Midbrain (tissue), 1 donor: ENCODE data around the gene SFTA2.

Experiments
- DNase-seq: peaks from one replicate; lab custom pipeline; 2025; lab: John Stamatoyannopoulos, UW

The SFTA2 gene

GRCh38 chr6:30931969-30932645 is at the start of gene SFTA2:
Gene SFTA2 (minus strand): TSS chr6:30932170. CDS start chr6:30932096, 74 bp downstream.
- no peak for DNase-seq

- no peak for DNase-seq
Observed at GRCh38 chr6:30979690-30980089, 47.7 kb upstream of the SFTA2 start.

GRCh38 chr6:30979141-30979540 is 47.2 kb upstream of the SFTA2 start:
- DNase-seq: no peak

GRCh38 chr6:30974490-30975252 is 42.7 kb upstream of the SFTA2 start:
- no peak for DNase-seq

GRCh38 chr6:30972816-30973215 is 40.8 kb upstream of the SFTA2 start:
- DNase-seq: no peak

- no peak for DNase-seq
Observed at GRCh38 chr6:30970946-30971345, 39.0 kb upstream of the SFTA2 start.

- peak; percentile 6 for DNase-seq
Observed at GRCh38 chr6:30969171-30969570, 37.2 kb upstream of the SFTA2 start.

GRCh38 chr6:30966154-30966553 is 34.2 kb upstream of the SFTA2 start:
- no peak for DNase-seq

GRCh38 chr6:30965140-30965601 is 33.2 kb upstream of the SFTA2 start:
- DNase-seq: no peak

GRCh38 chr6:30964075-30964474 is 32.1 kb upstream of the SFTA2 start:
- no peak for DNase-seq

- no peak for DNase-seq
Observed at GRCh38 chr6:30963641-30964040, 31.7 kb upstream of the SFTA2 start.

- no peak for DNase-seq
Observed at GRCh38 chr6:30962716-30963115, 30.7 kb upstream of the SFTA2 start.

GRCh38 chr6:30960907-30961673 is 29.1 kb upstream of the SFTA2 start:
- DNase-seq: no peak

- DNase-seq: no peak
Observed at GRCh38 chr6:30957716-30958115, 25.7 kb upstream of the SFTA2 start.

- peak; percentile 39 for DNase-seq
Observed at GRCh38 chr6:30955367-30956042, 23.5 kb upstream of the SFTA2 start.

- DNase-seq: no peak
Observed at GRCh38 chr6:30954631-30955366, 22.8 kb upstream of the SFTA2 start.

- DNase-seq: no peak
Observed at GRCh38 chr6:30951907-30952469, 20.0 kb upstream of the SFTA2 start.

- no peak for DNase-seq
Observed at GRCh38 chr6:30948811-30949210, 16.8 kb upstream of the SFTA2 start.

- DNase-seq: no peak
Observed at GRCh38 chr6:30947231-30947630, 15.3 kb upstream of the SFTA2 start.

- no peak for DNase-seq
Observed at GRCh38 chr6:30945281-30945680, 13.3 kb upstream of the SFTA2 start.

GRCh38 chr6:30944051-30944450 is 12.1 kb upstream of the SFTA2 start:
- DNase-seq: no peak
